OCI-LY7 (cell line): Measurements from ENCODE around the gene PPP1CA. TPM values are rescaled to one million over a fixed set of nuclear protein-coding genes. Genes with fewer than 3 reads are reported as not detected.

ENCODE experiments used
- BruUV-seq: library from RNA; stranded (reverse); fragments of 400-500 nt; replicated peaks from 2 replicates; lab custom pipeline; 2021; lab: Mats Ljungman, UMichigan
- CTCF ChIA-PET: fragments of 300-600 bp; sonication (Branson Sonifier 250); formaldehyde crosslinking; loops from one replicate; lab custom pipeline; 2022; ENCODE audit warnings: antibody characterized with exemption; ENCODE audit not compliant: unreplicated experiment; lab: Charles Lee
- POLR2A ChIA-PET: fragments of 300-600 bp; sonication (Branson Sonifier 250); formaldehyde crosslinking; loops from one replicate; lab custom pipeline; 2022; ENCODE audit warnings: antibody characterized with exemption; lab: Charles Lee
- DNase-seq: peaks from one replicate; pipeline ENCODE4 v3.0.0-alpha.2; 2015; ENCODE audit warnings: low spot score
- H2AFZ ChIP-seq: fragments of 200-600 bp; sonication (generic), shearing (Covaris generic); 2 replicates; pipeline ENCODE4 v1.6.1; 2014; ENCODE audit warnings: mild to moderate bottlenecking, antibody characterized with exemption, low read length, moderate library complexity
- H3K27ac ChIP-seq: fragments of 200-600 bp; sonication (generic); 2 replicates; pipeline ENCODE4 v1.5.1; 2014; ENCODE audit warnings: mixed run types, low read depth, mild to moderate bottlenecking, moderate library complexity, low read length, inconsistent platforms; ENCODE audit not compliant: poor library complexity, severe bottlenecking
- H3K36me3 ChIP-seq: fragments of 200-600 bp; sonication (generic); 2 replicates; pipeline ENCODE4 v1.6.1; 2014; ENCODE audit warnings: mild to moderate bottlenecking, antibody characterized with exemption, low read length, moderate library complexity, mixed read lengths; ENCODE audit not compliant: insufficient read depth
- H3K4me1 ChIP-seq: fragments of 200-600 bp; sonication (generic); 2 replicates; pipeline ENCODE4 v1.5.1; 2014; ENCODE audit warnings: mild to moderate bottlenecking, low read length; ENCODE audit not compliant: insufficient read depth, poor library complexity, severe bottlenecking
- H3K4me2 ChIP-seq: fragments of 200-600 bp; sonication (generic); 2 replicates; pipeline ENCODE4 v1.6.1; 2014; ENCODE audit warnings: mild to moderate bottlenecking, low read length
- H3K4me3 ChIP-seq: fragments of 200-600 bp; sonication (generic); 2 replicates; pipeline ENCODE4 v1.5.1; 2014; ENCODE audit warnings: mild to moderate bottlenecking, low read depth, low read length; ENCODE audit not compliant: poor library complexity, severe bottlenecking
- H3K79me2 ChIP-seq: fragments of 200-600 bp; sonication (generic); 2 replicates; pipeline ENCODE4 v1.6.1; 2016; ENCODE audit warnings: low read depth, mild to moderate bottlenecking, low read length, moderate library complexity, mixed read lengths; ENCODE audit not compliant: insufficient read depth
- H3K9me2 ChIP-seq: fragments of 200-600 bp; sonication (generic); 2 replicates; pipeline ENCODE4 v1.6.1; 2016; ENCODE audit warnings: mild to moderate bottlenecking, low read length, mixed read lengths; ENCODE audit not compliant: insufficient read depth
- H3K9me3 ChIP-seq: fragments of 200-600 bp; sonication (generic); 2 replicates; pipeline ENCODE4 v1.6.1; 2014; ENCODE audit warnings: mild to moderate bottlenecking, mixed run types, low read length, mixed read lengths
- H4K20me1 ChIP-seq: fragments of 200-600 bp; sonication (generic); 2 replicates; pipeline ENCODE4 v1.6.1; 2014; ENCODE audit warnings: mild to moderate bottlenecking, antibody characterized with exemption, low read length, moderate library complexity, mixed read lengths; ENCODE audit not compliant: insufficient read depth
- EZH2phosphoT487 ChIP-seq: fragments of 200-600 bp; sonication (generic); IDR thresholded peaks from 2 replicates; pipeline ENCODE4 v1.6.1; 2018; ENCODE audit warnings: low read depth, borderline replicate concordance, mild to moderate bottlenecking, mixed run types, antibody characterized with exemption, low read length, moderate library complexity, mixed read lengths
- intact Hi-C: fragments of 100-400 bp; cut with micrococcal nuclease; formaldehyde crosslinking; loops from one replicate; pipeline ENCODE4 v1.10.0; 2022; ENCODE audit not compliant: unreplicated experiment
- total RNA-seq, 2 experiments: library from RNA; depleted of rRNA in 1 of 2; stranded (reverse); fragments of >200 nt in 1 of 2; shearing (Covaris generic) in 1 of 2; gene quantifications; 2 replicates each; pipeline ENCODE4 v1.2.3, GENCODE V29; 2014 to 2022
- TF ChIP-seq, protein P1 (sequence below): fragments of 200-600 bp; sonication (generic); conservative IDR thresholded peaks from 2 replicates; pipeline ENCODE4 v1.5.1; 2014; ENCODE audit warnings: mild to moderate bottlenecking, antibody characterized with exemption, low read length, moderate library complexity, mixed read lengths

The PPP1CA gene
- total RNA-seq, 2 experiments from 2014 or later: 210 to 311 TPM

DNA sequence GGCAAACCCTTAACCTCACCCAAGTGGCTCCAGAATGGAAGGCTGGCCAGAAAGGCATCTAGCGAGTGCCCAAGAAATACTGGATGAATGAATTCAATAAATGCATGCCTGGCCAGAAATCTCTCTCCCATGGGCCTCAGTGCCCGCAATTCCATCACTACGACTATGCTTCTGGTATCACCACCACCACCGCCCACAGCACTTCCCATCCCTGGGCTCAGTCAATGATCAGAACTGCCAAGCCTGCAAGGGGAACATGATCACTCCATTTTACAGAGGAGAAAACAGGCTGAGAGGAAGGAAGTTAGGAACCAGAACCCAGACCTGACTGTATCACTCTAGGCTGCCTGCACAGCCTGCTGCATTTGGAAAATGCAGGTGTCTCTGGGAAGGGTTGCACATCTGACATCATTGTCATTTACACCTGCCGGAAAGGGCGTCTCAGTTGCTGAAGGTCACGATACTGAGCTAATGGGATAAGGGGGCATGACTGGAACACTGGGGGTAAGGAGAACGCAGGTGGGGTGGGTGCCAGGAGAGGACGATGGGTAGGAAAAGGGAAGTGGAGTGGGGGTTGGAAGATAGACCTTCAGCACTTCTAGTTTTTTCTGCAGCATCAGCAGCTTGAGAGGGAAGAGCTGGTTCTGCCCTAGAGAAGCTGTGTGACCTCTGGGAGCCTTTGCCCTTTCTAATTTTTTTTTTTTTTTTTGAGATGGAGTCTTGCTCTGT is 47.6 kb upstream of the PPP1CA start:
- peak overlapping the region; percentile 73 for H3K27ac ChIP-seq

DNA sequence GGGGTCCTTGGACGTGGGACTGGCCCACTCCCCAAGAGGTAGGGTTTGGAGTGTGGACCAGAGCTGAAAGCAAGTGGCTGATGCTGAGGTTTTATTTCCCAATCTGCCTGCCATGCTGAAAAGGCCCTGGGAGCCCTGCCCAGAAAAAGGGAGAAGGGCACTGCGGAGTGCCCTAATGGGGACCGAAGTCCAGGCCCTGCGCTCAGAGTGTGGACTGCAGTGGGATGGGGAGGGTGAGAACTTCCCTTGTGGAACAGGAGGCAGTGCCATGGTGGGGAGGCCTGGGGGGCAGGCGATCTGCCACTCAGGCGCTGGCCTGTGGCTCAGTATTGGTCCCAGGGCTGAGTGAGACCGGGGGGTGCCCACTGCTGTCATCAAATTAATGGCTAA is 46.6 kb upstream of the PPP1CA start:
- Histone ChIP-seq H3K4me1 (peaks cover 74% of the 10 kb centered on the region), H3K27ac (no peak overlapping the region), H4K20me1 (no peaks in the 10 kb centered on the region), H3K4me2 (no peak overlapping the region), H3K4me3 (no peak overlapping the region), H3K9me3 (no peaks in the 10 kb centered on the region), H2AFZ (no peak overlapping the region), H3K36me3 (no peaks in the 10 kb centered on the region), H3K79me2 (no peaks in the 10 kb centered on the region), H3K9me2 (no peaks in the 10 kb centered on the region)
- BruUV-seq: no TSS peak
- no peak for DNase-seq
- intact Hi-C loops: no loop called here
- POLR2A ChIA-PET: interaction anchor here (2.9 to 3.9 kb wide), 2 partner anchors 11 to 12 kb away, joined by 18 to 37 read pairs; partner anchors contain the start of gene PTPRCAP
- CTCF ChIA-PET: no interaction called here
- TF ChIP-seq EZH2phosphoT487: no peak
- TF ChIP-seq, protein P1, sequence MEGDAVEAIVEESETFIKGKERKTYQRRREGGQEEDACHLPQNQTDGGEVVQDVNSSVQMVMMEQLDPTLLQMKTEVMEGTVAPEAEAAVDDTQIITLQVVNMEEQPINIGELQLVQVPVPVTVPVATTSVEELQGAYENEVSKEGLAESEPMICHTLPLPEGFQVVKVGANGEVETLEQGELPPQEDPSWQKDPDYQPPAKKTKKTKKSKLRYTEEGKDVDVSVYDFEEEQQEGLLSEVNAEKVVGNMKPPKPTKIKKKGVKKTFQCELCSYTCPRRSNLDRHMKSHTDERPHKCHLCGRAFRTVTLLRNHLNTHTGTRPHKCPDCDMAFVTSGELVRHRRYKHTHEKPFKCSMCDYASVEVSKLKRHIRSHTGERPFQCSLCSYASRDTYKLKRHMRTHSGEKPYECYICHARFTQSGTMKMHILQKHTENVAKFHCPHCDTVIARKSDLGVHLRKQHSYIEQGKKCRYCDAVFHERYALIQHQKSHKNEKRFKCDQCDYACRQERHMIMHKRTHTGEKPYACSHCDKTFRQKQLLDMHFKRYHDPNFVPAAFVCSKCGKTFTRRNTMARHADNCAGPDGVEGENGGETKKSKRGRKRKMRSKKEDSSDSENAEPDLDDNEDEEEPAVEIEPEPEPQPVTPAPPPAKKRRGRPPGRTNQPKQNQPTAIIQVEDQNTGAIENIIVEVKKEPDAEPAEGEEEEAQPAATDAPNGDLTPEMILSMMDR: no peak

More for the DNA sequence above, 47.6 kb upstream of the PPP1CA start:
- DNase-seq: peak; percentile 77
- H3K36me3 ChIP-seq: no peaks in the 10 kb centered on the region
- H3K4me2 ChIP-seq: peak overlapping the region; percentile 62
- no peaks in the 10 kb centered on the region for H4K20me1 ChIP-seq
- CTCF ChIA-PET: interaction anchor here (0.6 to 1.0 kb wide), 2 partner anchors 12 to 47 kb away, joined by 3 to 11 read pairs; partner anchors contain the start of genes PPP1CA and PTPRCAP
- peak overlapping the region; percentile 27 for H3K4me3 ChIP-seq
- no peak for TF ChIP-seq EZH2phosphoT487
- TF ChIP-seq, protein P1: no peak
- H3K9me3 ChIP-seq: no peaks in the 10 kb centered on the region
- BruUV-seq: no TSS peak
- H3K9me2 ChIP-seq: no peaks in the 10 kb centered on the region
- H3K4me1 ChIP-seq: peaks cover 70% of the 10 kb centered on the region
- intact Hi-C loops: loop anchor here (1.0 kb wide), 1 partner anchor 9 kb away; no protein-coding TSS in a partner anchor
- H2AFZ ChIP-seq: no peak overlapping the region; the same call in 1 of the 2 replicates
- POLR2A ChIA-PET: interaction anchor here (0.7 to 3.9 kb wide), 8 partner anchors 10 to 97 kb away, joined by 3 to 37 read pairs (median 4); partner anchors contain the start of genes PTPRCAP and TMEM134
- H3K79me2 ChIP-seq: no peaks in the 10 kb centered on the region
